ENCODE data around the gene KPTN.

GRCh38 chr19:47481460-47482052 is 2.5 kb downstream of the KPTN start:
- no peak for TF ChIP-seq CTCF (IDR thresholded peaks at IDR 0.05)
- no peak for TF ChIP-seq EZH2 (IDR thresholded peaks at IDR 0.05; ENCODE audit: borderline replicate concordance, insufficient read depth, low read depth, low read length, poor library complexity, severe bottlenecking)
